B cell (primary cell): ENCODE data around the gene TNPO3. TPM values are rescaled to one million over a fixed set of nuclear protein-coding genes. Genes with fewer than 3 reads are reported as not detected.
A peak's percentile ranks its signal among the peaks of the same experiment; 100 is the strongest.

ENCODE experiments used
- ATAC-seq: fragments of 200-7000 bp; cut with Tn5 transposase; one replicate; pipeline ENCODE4 v1.10.0; 2021; ENCODE audit warnings: low read depth, mild to moderate bottlenecking, moderate number of reproducible peaks, moderate library complexity
- CTCF ChIA-PET: fragments of 350-600 bp; sonication (Branson Sonifier 250); formaldehyde crosslinking; loops from one replicate; lab custom pipeline; 2021; ENCODE audit warnings: antibody characterized with exemption, inconsistent platforms; lab: Charles Lee
- POLR2A ChIA-PET: fragments of 350-600 bp; sonication (Branson Sonifier 250); formaldehyde crosslinking; loops from one replicate; lab custom pipeline; 2021; ENCODE audit warnings: antibody characterized with exemption; lab: Charles Lee
- DNase-seq: peaks from one replicate; pipeline ENCODE4 v3.0.0; 2013
- H2AFZ ChIP-seq: 2 replicates; pipeline ENCODE4 v1.6.1; 2012; ENCODE audit warnings: mild to moderate bottlenecking, low read depth, low read length; ENCODE audit not compliant: insufficient read depth, poor library complexity, severe bottlenecking
- H3K27ac ChIP-seq, 2 donors: 1 replicate in 1 of 2; 2 replicates in 1 of 2; pipeline ENCODE4 v1.5.1; 2012 to 2013; ENCODE audit warnings: low read length in 2 of 2, mild to moderate bottlenecking in 2 of 2, moderate library complexity in 1 of 2
- H3K27me3 ChIP-seq, 4 experiments: fragments of 200-600 bp in 1 of 4; sonication (generic) in 1 of 4; replicated peaks in 1 of 4; 1 replicate in 2 of 4; 2 replicates in 2 of 4; pipeline versions ENCODE4 v1.6.1 to v1.7.0; 2013 to 2016; ENCODE audit warnings: low read length in 3 of 4, mild to moderate bottlenecking in 2 of 4, mixed read lengths in 1 of 4, moderate library complexity in 1 of 4; ENCODE audit not compliant: insufficient read depth in 4 of 4, control insufficient read depth in 3 of 4; ENCODE audit errors: control extremely low read depth in 1 of 4
- H3K36me3 ChIP-seq, 2 experiments: replicated peaks in 1 of 2; 1 replicate in 1 of 2; 2 replicates in 1 of 2; pipeline versions ENCODE4 v1.6.1 to v1.7.1; 2013; ENCODE audit warnings: low read length in 1 of 2; ENCODE audit not compliant: insufficient read depth in 2 of 2, control insufficient read depth in 1 of 2; ENCODE audit errors: control extremely low read depth in 1 of 2, extremely low read depth in 1 of 2
- H3K4me1 ChIP-seq, 2 donors: fragments of 200-600 bp in 1 of 2; sonication (generic) in 1 of 2; 1 replicate in 1 of 2; 2 replicates in 1 of 2; pipeline versions ENCODE4 v1.5.1 to v1.6.1; 2013 to 2017; ENCODE audit warnings: low read length in 2 of 2; ENCODE audit not compliant: control insufficient read depth in 2 of 2, insufficient read depth in 2 of 2
- H3K4me2 ChIP-seq: replicated peaks from 2 replicates; pipeline ENCODE3; 2012; ENCODE audit warnings: mild to moderate bottlenecking, low read depth, low read length; ENCODE audit not compliant: poor library complexity, severe bottlenecking
- H3K4me3 ChIP-seq, 5 experiments: fragments of 200-600 bp in 1 of 5; sonication (generic) in 1 of 5; 1 replicate in 3 of 5; 2 replicates in 2 of 5; pipeline versions ENCODE4 v1.5.1 to v1.7.0; 2011 to 2016; ENCODE audit warnings: low read length in 4 of 5, mild to moderate bottlenecking in 4 of 5, low read depth in 2 of 5, control low read depth in 1 of 5, moderate library complexity in 1 of 5; ENCODE audit not compliant: insufficient read depth in 1 of 5; ENCODE audit errors: control extremely low read depth in 1 of 5, extremely low read depth in 1 of 5
- H3K79me2 ChIP-seq: fragments of 200-600 bp; sonication (generic); one replicate; pipeline ENCODE4 v1.6.0; 2016; ENCODE audit warnings: low read length; ENCODE audit not compliant: control insufficient read depth, insufficient read depth
- H3K9ac ChIP-seq: fragments of 200-600 bp; sonication (generic); 2 replicates; pipeline ENCODE4 v1.6.1; 2017; ENCODE audit warnings: mild to moderate bottlenecking, low read length, moderate library complexity
- H3K9me3 ChIP-seq, 3 donors: one replicate each; pipeline versions ENCODE4 v1.6.1 to v1.7.1; 2013; ENCODE audit warnings: low read length in 2 of 3; ENCODE audit not compliant: control insufficient read depth in 2 of 3, insufficient read depth in 1 of 3; ENCODE audit errors: control extremely low read depth in 1 of 3
- H4K20me1 ChIP-seq: 2 replicates; pipeline ENCODE4 v1.6.0; 2012; ENCODE audit warnings: mild to moderate bottlenecking, low read length; ENCODE audit not compliant: insufficient read depth, control insufficient read depth, poor library complexity, severe bottlenecking
- H3K27ac Mint-ChIP-seq: one replicate; pipeline ENCODE4 v1.8.0; 2021; ENCODE audit warnings: mixed read lengths
- H3K27me3 Mint-ChIP-seq: one replicate; pipeline ENCODE4 v1.8.0; 2021; ENCODE audit warnings: mixed read lengths
- H3K4me1 Mint-ChIP-seq: one replicate; pipeline ENCODE4 v1.8.0; 2021; ENCODE audit warnings: mixed read lengths
- H3K4me3 Mint-ChIP-seq: one replicate; pipeline ENCODE4 v1.8.0; 2021; ENCODE audit warnings: mixed read lengths
- H3K9me3 Mint-ChIP-seq: one replicate; pipeline ENCODE4 v1.8.0; 2022; ENCODE audit warnings: mixed read lengths; ENCODE audit not compliant: insufficient read depth
- EZH2 ChIP-seq: IDR thresholded peaks from 2 replicates; pipeline ENCODE4 v1.6.1; 2012; ENCODE audit warnings: borderline replicate concordance, low read depth, mild to moderate bottlenecking, moderate library complexity, low read length; ENCODE audit not compliant: insufficient read depth, poor library complexity, severe bottlenecking
- WGBS: methylation state at CpG from one replicate; pipeline ENCODE4 v1.1.5; 2013; ENCODE audit warnings: missing lambda C conversion rate; ENCODE audit not compliant: insufficient coverage; 5-methylcytosine and 5-hydroxymethylcytosine counted together
- intact Hi-C: fragments of 100-400 bp; cut with micrococcal nuclease; formaldehyde crosslinking; loops from one replicate; pipeline ENCODE4 v1.10.0; 2022
- polyA plus RNA-seq: library from polyadenylated mRNA; depleted of rRNA; stranded (reverse); fragments of >200 nt; gene quantifications from 2 replicates; pipeline ENCODE4 v1.2.3, GENCODE V29; 2012
- total RNA-seq, 2 donors: library from RNA; stranded (reverse); fragments of 120-200 nt in 1 of 2; gene quantifications; 1 replicate in 1 of 2; 2 replicates in 1 of 2; pipeline versions ENCODE4 v1.2.3 to v1.2.4, GENCODE V29; 2013 to 2022
- TF ChIP-seq, protein P1 (sequence below): fragments of 200-600 bp; IDR thresholded peaks from one replicate; pipeline ENCODE4 v1.8.0; 2022; ENCODE audit warnings: antibody characterized with exemption, mild to moderate bottlenecking

The TNPO3 gene
- total and polyA plus RNA-seq, 2 donors (not counting 1 experiment from before 2014, with no cell fraction given) = 19.0 to 48.3 TPM

DNA sequence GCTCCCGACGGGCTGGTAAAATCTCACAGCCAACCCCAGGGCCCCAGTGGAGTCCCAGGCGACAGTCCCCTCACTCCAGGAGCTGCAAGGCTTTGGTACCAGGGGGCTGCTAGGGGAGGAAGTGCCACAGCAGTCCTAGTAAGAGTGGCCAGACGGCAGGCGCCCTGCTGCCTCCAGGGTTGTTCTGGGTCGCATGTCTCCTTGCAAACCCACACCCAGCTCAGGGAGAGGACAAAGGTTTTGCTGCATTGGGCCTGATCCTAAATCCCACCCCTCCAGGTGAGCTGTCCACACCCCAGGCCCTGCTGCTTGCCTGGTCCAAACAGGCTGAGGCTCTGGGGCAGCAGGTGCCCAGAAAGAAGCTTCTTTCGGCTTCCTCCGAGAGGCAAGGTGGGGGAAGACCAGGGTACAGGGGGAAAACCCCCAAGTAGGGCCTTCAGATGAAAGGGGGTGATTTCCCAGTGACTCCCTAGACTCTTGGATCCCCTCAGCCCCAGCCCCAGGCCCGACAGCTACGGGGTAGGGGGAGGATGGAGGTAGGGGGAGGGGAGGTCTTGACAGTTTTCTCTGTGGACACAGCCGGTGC is 140.3 kb downstream of the TNPO3 start:
- Histone ChIP-seq H2AFZ (peak overlapping the region; percentile 71), H3K4me3 (peak overlapping the region in 3 of 5 experiments; percentile 21 to 40 (median 32)), H3K9ac (peak overlapping the region; percentile 42), H3K27me3 (peaks cover 0 to 35% (median 12%) of the 10 kb centered on the region in 4 experiments), H3K4me2 (peak overlapping the region; percentile 86), H3K27ac (no peak overlapping the region), H3K36me3 (no peaks in the 10 kb centered on the region), H3K9me3 (no peaks in the 10 kb centered on the region), H4K20me1 (no peaks in the 10 kb centered on the region), H3K4me1 (peaks cover 24 to 27% of the 10 kb centered on the region in 2 donors), H3K79me2 (no peaks in the 10 kb centered on the region)
- ChIA-PET POLR2A (interaction anchor here (0.5 to 1.1 kb wide), 3 partner anchors 23 to 411 kb away, joined by 4 to 8 read pairs (median 5); partner anchors contain the start of gene IRF5), CTCF (interaction anchor here (0.8 to 1.9 kb wide), 13 partner anchors 9 to 304 kb away, joined by 3 to 7 read pairs (median 4); no protein-coding TSS in a partner anchor)
- H3K27ac Mint-ChIP-seq = peak overlapping the region; percentile 65
- WGBS = 55% methylated on average over 3 of the region's 11 CpGs
- DNase-seq = peak; percentile 80
- peaks cover 24% of the 10 kb centered on the region for H3K27me3 Mint-ChIP-seq
- no peaks in the 10 kb centered on the region for H3K9me3 Mint-ChIP-seq
- peaks cover 27% of the 10 kb centered on the region for H3K4me1 Mint-ChIP-seq
- peak overlapping the region; percentile 84 for H3K4me3 Mint-ChIP-seq
- TF ChIP-seq EZH2 = no peak
- TF ChIP-seq, protein P1, sequence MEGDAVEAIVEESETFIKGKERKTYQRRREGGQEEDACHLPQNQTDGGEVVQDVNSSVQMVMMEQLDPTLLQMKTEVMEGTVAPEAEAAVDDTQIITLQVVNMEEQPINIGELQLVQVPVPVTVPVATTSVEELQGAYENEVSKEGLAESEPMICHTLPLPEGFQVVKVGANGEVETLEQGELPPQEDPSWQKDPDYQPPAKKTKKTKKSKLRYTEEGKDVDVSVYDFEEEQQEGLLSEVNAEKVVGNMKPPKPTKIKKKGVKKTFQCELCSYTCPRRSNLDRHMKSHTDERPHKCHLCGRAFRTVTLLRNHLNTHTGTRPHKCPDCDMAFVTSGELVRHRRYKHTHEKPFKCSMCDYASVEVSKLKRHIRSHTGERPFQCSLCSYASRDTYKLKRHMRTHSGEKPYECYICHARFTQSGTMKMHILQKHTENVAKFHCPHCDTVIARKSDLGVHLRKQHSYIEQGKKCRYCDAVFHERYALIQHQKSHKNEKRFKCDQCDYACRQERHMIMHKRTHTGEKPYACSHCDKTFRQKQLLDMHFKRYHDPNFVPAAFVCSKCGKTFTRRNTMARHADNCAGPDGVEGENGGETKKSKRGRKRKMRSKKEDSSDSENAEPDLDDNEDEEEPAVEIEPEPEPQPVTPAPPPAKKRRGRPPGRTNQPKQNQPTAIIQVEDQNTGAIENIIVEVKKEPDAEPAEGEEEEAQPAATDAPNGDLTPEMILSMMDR = peak; percentile 20
- intact Hi-C loops = loop anchor here (2.0 kb wide), 1 partner anchor 40 kb away; no protein-coding TSS in a partner anchor
- ATAC-seq = peak; percentile 71
